HUDEP-2 (cell line): Measurements from ENCODE around the gene ANKS1A.

Experiments used
- DNase-seq, 76 experiments: peaks; one replicate each; lab custom pipeline; 2025; ENCODE audit not compliant: unreplicated experiment in 76 of 76; lab: John Stamatoyannopoulos, UW

ANKS1A gene

DNA sequence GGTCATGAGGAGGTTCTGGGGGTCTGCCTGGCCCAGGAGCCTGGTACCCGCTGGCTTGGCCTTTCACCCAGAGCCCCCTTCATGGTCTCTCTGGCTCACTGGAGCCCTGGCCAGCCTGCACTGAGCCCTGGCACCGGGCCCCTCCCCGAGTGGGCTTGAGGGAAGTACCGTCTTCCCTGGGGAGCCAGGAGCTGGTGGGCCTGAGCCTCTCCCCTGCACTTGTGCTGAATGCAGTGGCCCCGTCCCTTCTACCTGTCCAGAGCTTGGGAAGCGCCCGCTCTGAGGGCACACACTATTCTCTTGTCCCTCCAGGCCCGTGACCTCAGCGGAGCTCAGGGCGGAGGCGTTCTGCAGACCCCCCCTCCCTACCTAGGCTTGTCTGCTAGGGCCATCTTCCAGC, 189.8 kb downstream of the ANKS1A start:
- DNase-seq: no peak

DNA sequence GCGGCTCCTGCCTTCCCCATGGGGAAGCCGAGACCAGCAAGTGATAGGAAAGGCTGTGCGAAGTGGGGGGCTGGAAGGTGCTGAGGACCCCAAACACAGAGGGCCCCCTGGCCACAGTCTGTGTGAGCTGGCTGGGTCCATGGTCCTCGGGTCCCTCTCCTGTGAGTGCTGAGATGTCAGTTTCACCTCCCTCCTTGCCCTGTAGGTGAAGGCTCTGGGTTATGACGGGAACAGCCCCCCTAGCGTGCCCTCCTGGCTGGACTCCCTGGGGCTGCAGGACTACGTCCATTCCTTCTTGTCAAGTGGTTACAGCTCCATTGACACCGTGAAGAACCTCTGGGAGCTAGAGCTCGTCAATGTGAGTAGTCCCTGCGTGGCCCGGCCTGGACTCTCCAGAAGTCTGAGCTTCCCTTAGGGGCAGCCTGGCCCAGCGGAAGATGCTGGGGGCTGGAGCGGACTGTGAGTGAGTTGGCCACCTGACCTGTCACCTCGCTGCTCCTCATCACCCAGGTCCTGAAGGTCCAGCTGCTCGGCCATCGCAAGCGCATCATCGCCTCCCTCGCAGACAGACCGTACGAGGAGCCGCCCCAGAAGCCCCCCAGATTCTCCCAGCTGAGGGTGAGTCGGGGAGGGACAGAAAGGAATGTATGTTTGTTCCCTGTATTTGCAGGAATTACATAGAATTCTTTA, 190.4 kb downstream of the ANKS1A start:
- DNase-seq: no peak

DNA sequence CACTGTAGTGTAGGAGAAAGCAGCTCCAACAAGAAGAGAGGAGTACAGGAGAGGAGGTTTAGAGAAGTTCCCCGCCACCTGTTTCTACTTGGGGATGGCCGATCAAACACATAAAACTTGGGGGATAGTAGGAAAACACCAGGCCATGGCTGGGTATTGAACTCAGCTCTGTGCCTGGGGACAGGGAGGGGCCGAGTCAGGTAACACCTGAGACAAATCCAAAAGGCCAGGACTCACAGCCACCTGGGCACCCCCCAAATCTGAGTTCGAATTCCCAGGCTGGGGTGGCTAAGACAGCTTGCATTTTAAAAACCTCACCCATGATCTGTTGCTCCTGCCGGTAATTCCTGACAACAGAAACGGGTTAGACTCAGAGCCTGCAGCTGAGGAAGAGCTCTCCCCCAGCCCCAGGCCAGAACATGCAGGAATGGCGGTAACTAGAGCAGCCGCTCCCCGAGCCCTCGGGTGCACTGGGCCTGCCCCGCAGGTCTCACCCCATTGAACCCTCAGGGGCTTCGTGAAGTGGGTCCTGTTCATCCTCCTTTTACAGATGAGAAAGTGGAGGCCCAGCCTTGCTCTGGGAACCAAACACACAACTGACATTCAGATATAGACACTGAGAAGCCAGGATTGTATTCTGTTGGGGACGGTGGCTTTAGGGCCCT, 191.1 kb downstream of the ANKS1A start:
- no peak for DNase-seq

DNA sequence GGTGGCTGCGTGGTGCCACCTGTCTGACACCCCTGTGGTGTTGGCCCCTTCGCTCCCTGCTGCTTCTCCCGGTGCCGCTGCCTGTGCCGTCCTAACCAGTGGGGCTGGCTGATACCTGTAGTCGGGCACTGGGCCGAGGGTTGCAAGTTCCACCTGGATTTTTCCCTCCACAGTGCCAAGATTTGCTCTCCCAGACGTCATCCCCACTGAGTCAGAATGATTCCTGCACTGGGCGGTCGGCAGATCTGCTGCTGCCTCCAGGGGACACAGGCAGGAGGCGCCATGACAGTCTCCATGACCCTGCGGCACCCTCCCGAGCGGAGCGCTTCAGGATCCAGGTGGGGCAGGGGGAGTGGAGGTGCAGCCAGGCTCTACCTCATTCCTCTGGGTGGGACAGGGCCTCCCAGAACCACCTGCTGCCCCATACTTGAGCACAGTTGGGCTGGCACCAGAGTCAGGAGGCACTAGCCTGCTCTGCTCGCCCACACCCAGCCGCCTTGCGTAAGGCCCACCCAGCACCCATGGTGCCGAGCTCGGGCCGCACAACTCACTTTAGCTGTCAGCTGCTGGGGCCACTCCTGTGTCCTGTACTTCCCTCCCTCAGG, 191.9 kb downstream of the ANKS1A start:
- DNase-seq: no peak

- DNase-seq: no peak
Observed at GRCh38 chr6:35081426-35081851, 192.4 kb downstream of the ANKS1A start.

DNA sequence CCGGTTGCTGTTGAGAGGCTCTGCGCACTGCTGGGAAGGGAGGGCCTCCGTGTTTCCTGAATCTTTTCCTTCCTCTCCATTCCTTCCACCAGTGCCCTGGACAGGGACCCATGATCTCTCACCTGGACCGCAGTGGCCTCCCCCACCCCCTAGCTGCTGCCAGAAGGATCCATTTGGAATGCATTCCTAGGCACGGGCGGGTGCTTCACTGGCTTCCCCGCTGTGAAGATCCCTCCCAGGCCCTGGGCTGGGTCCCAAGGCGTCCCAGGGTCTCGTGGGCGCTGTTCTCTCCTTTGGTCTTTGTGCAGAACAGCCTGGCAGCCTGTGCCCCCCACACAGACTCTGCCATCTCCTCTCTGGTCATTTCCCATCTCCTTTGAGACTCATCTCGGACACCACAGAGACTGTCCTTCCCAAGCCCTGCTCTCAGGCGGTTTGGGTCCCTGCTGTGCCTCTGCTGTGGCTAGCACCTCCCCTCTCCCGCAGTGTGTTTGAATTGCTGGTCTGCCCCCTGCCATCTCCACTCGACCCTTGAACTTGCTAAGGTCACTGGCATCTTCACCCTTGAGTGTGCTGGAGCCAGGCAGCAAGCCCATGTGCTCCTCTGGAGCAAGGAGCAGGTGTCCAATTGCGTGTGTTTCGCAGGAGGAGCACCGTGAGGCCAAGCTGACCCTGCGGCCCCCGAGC, 193.1 kb downstream of the ANKS1A start:
- no peak for DNase-seq

GRCh38 chr6:35082733-35083403, 193.8 kb downstream of the ANKS1A start:
- DNase-seq: no peak

- DNase-seq: no peak
Observed at GRCh38 chr6:35083507-35083906, 194.5 kb downstream of the ANKS1A start.

DNA sequence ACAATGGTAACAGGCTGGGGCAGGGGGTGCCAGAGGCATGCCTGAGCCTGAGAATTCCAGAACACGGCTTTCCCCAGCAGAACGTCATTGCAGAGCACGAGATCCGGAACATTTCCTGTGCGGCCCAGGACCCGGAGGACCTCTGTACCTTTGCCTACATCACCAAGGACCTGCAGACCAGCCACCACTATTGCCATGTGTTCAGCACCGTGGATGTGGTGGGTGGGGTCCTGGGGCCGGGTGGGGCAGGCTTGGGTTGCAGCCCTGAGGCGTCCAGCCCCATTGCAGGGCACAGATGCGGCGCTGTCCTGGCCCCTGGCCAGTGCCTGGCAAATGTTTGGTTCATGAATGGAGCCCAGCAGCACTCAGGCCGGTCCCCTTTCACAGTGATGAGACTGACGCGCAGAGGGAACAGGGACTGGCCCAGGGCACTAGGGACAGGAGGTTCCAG, 195.0 kb downstream of the ANKS1A start:
- DNase-seq: peak in 5 of 76 experiments; percentile 3 to 34 (median 18)

DNA sequence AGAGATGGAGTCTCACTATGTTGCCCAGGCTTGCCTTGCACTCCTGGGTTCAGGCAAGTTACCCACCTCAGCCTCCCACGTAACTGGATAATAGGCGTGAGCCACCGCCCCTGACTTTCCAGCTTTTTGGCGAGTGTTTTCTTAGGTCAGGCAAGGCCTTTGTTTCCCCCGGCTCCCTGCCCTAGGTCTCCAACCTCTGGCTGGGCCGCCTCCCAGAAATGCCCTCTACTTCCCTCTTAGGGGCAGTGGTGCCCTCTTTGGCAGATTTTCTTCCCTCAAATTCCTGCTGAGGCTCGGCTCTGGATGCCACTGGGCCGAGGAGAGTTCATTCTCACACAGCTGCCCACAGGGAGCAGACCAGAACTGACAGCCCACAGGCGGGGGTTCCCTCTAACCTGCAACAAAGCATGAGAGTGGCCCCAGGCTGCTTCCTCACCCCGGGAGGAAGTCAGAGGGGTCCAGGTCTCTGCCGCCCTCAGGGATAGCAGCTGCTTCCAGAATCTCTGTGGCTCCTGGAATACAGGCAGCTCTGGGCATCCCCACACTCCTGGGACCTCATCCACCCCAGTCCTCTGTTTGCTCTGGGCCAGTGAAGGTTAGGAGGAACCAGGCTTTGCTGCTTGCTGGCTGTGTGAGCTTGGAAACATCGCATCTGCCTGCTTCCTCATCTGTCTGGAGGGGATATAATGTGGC, 195.6 kb downstream of the ANKS1A start:
- no peak for DNase-seq

- no peak for DNase-seq
Observed at GRCh38 chr6:35085359-35086281, 196.6 kb downstream of the ANKS1A start.

DNA sequence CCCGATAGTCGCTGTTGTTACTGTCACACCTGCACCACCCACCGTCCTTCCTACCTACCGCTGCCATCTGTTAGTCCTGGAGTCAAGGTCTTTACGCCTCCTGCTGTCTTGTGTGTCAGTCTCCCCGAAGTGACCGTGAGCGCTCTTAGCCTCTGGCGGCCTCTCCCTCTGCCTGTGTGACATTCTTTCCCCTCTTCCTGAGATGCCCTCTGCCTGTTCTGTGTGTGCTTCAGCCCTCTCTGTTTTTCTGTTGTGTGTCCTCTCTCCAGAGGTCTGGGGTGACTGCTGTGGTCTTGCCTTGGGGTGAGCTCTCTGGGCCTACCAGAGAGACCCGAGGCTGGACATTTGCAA, 197.2 kb downstream of the ANKS1A start:
- DNase-seq: no peak

GRCh38 chr6:35086636-35087360, 197.7 kb downstream of the ANKS1A start:
- no peak for DNase-seq

GRCh38 chr6:35087361-35088280, 198.6 kb downstream of the ANKS1A start:
- DNase-seq: no peak

DNA sequence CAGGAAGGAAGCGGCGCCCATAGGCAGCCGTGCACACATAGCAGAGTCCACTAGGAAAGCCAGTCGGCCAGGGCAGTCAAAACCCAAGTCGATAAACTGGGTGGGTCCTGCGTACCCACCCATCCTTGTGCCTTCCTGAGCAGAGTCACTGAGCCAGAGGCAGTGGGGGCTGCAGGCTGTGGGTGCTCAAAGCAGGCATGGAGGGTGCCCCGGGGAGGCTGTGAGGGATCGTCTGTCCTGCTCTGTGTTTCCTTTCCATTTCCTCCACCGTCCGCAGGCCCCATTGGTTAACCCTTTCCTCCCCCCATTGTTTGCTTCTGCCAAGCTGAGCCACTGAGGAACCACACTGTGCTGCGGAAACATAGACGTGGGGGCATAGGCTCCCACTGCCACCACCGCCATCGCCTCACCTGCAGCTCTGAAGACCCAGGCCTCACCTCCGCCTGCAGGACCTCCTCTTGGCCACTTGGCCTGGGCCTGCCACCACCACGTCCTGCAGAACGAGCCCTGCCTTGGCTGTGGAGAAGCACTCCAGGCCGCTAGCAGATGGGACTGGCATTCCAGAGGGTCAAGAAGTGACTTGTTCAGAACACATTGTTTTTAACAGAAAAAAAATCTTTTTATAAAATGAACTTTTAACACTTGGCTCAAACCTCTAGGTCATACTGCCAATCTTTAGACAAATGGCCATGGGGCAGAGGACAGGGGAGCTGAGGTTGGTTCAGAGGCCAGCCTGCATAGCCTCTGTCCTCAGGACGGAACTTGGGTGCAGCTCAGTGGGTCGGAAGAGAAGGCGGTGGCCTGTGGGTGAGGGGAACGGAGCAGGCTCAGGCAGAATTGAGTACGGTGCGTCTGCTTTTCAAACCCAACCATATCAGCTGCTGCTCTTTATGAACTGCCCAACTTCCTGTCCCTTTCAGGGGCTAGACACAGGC, 199.5 kb downstream of the ANKS1A start:
- DNase-seq: no peak

- DNase-seq: no peak
Observed at GRCh38 chr6:35089216-35089934, 200.3 kb downstream of the ANKS1A start.
